Activated CD4-positive, CD25-positive, alpha-beta regulatory T cell treated with anti-CD3 and anti-CD28 coated beads, Interleukin-2, amount 50 U/mL, for 16 hours (primary cell): Measurements from ENCODE around the gene C2CD5.
"Not testable (repeated sequence)": the region's sequence is repeated elsewhere in the genome, so short reads cannot be mapped to it uniquely, and the experiment has no call there.

ENCODE experiments used
- DNase-seq: peaks from one replicate; pipeline ENCODE4 v3.0.0-alpha.2; 2020; ENCODE audit warnings: low read depth, low spot score

C2CD5 gene

DNA sequence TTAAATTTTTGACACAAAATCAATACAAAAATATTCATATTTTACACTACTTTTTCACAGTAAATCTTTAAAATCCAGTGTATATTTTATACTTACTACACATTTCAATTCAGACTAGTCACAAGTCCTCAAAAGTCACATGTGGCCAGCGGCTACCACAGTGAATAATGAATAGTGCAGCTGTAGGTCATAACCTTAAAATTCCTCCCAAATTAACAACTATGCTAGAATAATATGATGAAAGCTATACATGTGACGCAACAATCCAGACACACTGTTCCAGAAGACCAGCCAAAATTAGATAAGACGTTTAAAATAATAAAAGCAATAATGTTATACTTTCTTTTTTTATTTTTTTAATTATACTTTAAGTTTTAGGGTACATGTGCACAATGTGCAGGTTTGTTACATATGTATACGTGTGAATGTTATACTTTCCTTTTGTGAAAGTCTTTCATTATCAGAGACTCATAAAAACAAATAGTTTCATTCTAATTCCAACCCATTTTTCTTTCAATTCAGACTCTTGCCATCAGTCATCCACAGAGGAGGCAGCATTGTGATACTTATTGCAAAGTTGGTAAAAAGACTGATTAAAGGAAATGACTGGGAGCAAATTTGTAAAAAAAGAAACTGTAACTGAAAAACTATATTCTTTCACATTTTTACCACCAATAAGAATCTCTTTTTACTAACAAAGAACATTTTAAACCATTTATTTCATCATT lies 67.0 kb downstream of the C2CD5 start:
- no peak for DNase-seq

DNA sequence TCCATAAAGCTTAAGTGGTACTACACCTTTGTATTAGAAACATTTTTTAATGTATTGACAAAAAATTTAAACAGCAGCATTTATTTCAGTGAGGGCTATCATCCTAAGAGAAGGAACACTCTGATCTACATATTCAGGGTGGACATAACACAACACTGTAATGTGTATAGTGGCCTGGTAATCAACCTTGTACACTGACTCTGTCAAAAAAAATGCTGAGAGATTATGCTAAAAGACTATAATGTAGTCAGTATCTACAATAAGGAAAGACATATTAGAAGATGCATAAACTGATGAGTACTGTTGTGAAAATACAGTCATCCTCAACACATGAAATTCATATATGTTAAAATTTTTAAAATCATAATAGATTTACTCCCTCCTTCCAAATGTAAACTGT lies 68.2 kb downstream of the C2CD5 start:
- DNase-seq = no peak

DNA sequence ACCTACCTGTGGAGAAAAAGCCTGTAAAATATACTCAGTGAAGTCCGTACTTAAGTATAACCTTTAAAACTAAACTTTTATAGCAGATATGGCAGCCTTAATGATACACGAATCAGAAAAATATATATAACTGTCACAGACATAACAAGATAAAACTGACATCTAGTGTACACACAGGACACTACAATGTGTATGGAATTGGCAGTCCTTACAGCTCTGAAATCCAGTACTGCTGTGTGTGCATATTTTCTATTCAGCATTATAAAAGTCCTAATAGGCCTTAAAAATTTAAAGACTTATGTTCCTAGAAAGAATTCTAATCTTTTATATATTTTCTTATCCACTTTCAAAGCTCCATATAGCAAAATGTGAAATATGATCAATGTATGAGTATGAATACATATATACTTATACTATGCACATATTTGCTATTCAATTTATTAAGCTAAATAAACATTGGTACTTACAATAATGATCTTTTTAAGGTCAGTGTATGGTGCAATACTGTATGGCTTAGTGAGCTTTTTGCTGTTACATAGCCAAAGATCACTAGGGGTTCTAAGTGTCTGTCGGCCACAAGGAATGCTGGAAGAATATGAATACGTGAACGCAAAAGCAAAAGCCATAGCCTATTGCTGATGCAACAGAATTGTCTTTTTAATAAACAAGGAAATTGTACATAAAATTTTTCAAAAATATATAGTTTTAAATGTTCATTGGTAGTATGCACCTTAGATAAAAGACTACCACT lies 69.2 kb downstream of the C2CD5 start:
- no peak for DNase-seq

DNA sequence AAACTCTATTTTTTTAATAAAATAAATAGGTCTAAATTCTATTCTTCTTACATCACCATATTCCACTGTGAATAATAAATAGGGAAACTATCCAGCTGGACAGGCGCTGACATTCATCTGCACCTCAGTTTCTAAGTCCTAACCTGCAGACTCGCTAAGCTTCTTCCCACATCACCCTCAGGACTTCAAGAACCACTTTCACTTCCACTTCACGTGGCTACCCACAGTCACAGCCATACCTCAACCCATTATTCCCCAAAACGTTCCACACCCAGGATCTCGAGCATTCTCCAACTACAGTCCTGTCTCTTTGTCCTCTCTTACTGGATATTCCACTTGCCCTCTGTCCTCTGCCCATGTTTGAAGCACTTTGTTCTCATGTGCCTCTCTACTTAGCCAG lies 71.1 kb downstream of the C2CD5 start:
- no peak for DNase-seq

DNA sequence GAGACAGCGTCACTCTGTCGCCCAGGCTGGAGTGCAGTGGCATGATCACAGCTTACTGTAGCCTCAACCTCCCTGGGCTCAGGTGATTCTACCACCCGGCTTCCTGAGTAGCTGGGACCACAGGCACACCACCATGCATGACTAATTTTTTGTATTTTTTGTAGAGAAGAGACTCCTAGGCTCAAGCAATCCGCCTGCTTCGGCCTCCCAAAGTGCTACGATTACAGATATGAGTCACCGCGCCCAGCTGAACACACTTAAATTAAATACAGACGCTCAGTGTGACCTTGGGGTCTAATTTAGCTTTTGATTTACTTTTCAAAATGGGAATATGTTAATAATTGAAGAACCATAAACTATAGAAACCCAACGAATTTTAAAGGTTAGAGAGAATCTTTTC lies 77.2 kb downstream of the C2CD5 start:
- no peak for DNase-seq

DNA sequence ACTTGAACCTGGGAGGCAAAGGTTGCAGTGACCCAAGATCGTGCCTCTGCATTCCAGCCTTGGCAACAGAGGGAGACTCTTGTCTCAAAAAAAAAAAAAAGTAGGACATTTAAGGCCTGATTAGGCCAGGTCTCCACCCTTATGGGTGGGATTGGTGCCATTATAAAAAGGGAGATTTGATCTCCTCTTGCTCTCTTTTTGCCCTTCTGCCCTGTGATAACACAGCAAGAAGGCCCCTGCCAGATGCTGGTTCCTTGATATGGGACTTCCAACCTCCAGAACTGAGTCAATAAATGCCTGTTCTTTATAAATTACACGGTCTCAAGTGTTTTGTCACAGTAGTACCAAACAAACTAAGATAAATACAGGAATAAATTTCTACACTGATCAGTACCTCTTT lies 81.0 kb downstream of the C2CD5 start:
- no peak for DNase-seq

DNA sequence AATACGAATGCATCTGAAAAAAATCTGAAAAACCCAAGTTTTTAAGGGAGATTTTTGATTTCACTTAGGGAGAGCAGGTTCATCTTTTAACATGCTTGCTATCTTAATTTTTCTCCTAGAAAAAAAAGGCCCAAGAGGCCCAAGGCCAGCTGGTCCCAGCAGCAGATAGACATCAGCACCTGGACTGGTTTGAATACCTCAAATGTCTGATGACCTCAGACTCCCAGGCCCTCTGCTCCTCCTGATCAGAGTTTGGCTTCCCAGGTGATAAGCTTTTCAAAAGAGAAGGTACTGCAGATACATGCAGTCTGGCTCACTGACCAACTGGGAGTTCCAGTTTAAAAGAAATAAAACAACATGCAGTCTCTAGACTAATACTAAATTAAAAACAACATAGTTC lies 82.6 kb downstream of the C2CD5 start:
- DNase-seq = no peak

DNA sequence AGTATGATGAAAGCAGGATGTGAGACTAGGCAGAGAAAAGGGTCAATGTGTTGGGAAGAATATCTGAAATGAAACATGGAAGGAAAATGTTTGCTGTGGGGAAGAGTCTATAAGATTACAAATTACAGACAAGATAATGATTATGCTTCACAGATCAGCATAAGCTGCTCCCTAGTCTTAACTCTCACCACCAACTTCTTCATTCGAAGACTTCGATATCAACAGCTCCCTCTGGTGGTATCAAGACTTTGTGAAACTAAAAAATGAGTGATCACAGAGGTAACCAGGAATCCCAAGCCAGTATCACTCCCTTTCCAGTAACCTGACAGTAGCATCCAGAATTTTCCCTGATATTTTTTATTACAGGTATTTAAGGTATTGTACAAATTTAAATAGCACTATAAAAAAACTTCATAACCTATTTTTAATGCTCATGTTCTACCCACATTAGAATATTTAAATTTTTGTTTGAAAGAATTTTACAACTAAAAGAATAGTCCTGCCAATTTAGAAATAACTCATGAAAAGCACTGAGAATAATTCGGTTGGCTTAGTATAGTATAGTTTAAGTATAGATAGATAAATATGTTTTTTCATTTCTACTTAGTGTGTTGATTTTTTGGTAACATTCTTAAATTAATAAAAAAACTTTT lies 84.4 kb downstream of the C2CD5 start:
- DNase-seq = no peak

DNA sequence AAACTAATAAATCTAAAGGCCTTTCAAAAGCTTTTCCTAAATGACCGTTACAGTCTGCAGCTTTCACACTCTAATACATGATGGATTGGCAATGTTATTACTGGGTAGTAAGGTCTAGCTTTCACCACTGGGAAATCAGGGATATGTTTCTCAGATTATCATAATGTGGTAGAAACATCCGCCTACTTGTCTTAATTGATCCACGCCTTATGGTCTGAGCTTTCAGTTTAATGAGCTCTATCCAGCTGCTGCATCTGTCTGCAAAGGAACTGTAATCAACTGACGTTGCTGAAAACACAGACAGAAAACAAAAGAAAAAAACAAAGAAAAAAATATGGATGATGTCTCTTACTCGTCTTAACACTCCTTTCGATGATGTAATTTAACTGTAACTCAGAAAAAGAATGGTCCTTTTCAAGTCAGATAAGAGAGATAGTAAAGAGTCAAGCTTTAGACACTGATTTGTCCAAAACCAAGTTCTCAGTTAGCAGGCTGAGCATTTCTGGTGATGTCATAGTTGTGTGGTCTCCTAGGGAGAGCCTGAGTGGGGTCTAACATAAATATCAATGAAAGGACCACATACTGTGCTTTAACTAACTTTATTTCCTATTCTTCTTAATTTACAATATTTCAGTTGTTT lies 85.9 kb downstream of the C2CD5 start:
- DNase-seq = no peak

DNA sequence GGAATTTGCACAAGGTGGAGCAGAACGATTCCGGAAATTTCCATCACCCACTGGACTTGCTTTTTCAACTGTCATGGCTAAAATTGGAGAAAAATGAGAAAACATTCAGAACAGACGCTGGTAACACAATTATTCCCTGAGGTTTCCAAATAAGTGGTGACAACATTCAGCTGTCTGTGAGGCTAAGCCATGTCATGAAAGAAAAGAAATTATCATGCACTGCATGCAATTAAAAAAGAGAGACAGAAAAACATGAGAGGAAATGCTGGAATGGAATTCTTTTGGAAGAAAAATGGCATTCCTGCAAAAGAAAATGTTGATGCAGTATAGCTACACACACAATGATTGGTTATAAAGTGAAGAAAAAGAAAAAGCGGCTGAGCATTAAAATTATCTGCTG lies 87.3 kb downstream of the C2CD5 start:
- no peak for DNase-seq

DNA sequence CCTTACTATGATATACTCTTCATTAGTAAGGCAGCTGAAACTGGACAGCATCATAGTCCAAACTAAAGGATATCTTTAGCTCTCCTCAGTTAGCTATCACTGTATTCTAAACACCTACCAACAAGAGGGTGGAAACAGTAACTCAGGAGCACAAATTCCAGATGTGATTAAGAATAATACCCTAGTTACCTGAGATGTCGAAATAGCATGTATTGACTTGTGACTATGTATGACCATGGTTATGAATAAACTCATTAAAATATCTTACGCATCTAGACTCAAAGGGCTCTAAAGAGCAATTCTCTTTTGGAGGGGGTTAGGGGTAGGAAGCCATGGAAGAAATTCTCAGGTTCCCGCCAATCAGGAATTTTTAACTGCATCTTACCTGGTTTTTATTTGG lies 90.8 kb downstream of the C2CD5 start:
- DNase-seq = no peak

DNA sequence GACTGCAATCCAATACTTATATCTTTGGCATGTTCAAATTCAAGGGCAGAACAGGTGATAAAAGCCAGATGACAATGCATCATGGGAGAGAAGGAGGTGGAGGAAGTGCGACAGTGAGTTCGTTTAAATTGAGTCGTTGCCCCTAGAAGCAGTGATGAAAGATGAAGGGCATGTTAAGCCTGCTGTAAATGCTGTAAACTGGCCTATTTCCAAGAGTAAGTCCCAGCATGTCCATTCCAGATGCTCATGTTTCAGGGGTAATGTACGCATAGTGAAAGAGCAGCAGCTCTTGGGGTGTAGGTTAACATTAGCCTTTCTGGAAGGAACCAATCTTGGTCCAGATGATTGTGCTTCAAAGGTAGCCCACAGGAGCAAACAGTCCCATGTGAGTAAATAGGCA lies 97.1 kb downstream of the C2CD5 start:
- no peak for DNase-seq

DNA sequence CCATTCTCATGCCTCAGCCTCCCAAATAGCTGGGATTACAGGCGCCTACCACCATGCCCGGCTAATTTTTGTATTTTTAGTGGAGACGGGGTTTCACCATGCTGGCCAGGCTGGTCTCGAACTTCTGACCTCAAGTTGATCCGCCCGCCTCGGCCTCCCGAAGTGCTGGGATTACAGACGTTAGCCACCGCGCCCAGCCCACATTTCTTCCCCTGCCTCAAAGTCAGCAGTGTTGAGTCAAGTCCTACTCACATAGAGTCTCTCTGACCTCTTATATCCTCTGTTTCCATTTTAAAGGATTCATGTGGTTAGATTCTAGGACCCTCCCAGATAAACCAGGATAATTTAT lies 100.1 kb downstream of the C2CD5 start:
- not testable (repeated sequence) for DNase-seq

DNA sequence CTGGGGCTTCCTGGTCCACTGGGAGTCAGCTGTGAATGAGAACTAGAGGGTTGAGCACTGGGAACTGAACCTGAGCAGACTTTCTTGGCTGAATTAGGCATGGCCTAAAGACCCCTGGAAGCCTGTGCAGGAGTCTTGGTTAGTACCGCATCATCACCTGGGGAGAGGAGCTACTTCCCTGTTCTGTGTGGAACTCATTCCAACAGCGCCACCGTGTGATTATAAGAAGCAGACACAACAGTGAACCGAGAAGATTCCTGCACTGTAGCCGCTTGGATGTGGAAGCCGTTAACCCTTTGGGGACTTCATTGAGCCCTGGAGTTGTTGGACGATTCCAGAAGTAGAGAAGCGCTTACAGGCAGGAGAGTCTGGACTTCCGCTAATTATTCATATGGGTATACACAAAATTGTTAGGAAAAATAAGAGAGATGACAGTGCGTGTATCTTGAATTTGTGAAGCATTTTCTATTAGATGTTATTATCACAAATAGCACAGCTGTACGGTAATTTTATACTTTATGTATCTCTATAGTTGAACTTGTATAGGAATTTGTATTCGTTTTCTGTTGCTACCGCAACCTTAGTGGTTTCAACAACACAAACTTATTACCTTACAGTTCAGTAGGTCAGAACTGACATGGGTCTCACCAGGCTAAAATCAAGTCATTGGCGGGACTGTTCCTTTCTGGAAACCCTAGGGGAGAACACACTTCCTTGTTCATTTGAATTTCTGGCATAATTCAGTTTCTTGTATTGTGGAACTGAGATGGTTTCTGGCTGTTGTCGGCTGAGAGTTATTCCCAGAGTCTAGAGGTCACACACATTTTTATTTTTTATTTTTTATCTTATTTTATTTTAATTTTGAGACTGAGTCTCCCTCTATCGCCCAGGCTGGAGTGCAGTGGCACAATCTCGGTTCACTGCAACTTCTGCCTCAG lies 100.7 kb downstream of the C2CD5 start:
- DNase-seq = peak; percentile 43

DNA sequence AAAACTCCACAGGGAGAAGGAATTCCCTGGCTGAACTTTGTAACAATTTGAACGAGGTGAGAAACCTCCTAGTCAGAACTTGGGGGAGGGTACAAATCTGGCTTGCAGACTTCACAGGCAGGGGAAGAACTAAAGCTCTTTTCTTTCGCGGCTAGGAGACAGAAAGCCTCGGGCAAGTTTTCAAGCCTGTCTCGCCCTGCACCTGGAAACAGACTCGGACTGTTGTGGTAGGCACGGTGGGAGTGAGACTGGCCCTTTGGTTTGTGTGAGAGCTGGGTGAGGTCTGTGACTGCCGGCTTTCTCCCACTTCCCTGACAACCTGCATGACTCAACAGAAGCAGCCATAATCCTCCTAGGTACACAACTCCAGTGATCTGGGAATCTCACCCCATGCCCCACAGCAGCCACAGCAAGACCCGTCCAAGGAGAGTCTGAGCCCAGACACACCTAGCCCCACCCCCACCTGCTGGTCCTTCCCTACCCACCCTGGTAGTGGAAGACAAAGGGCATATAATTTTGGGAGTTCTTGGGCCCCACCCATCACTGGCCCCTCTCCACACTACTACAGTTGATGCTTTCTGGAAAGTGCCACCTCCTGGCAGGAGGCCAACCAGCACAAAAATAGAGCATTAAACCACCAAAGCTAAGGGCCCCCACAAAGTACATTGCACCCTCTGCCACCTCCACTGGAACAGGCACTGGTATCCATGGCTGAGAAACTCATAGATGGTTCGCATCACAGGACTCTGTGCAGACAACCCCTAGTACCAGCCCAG lies 107.1 kb downstream of the C2CD5 start:
- no peak for DNase-seq

DNA sequence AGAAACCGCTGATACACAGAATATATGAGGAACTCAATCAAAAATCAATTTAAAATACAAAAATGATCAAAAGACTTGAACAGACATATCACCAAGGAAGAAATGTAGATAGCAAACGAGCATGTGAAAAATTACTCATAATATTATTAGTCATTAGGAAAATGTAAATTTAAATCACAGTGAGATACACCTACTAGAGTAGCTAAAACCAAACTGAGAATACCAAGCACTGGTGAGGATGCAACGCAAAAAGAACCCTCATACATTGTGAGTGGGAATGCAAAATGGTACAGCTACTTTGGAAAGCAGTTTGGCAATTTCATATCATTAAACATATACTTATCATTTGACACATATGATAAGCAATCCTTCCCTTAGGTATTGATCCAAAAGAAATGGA lies 108.8 kb downstream of the C2CD5 start:
- DNase-seq = no peak

DNA sequence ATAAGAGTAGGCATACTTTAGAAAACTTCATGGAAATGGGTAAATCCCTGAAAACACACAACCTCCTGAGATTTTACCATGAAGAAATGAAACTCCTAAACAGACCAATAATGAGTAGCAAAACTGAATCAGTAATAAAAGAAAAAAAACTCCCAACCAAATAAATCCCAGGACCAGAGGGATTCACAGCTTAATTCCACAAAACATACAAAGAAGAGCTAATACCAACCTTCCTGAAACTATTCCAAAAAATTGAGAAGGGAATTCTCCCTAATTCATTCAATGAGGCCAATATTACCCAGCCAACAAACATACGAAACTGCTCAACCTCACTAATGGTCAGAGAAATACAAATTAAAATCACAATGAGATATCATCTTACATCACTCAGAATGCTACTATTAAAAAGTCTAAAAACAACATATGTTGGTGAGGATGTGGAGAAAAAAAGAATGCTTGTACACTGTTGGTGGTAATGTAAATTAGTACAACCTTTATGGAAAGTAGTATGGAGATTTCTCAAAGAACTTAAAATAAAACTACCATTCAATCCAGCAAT lies 112.6 kb downstream of the C2CD5 start:
- DNase-seq = no peak

DNA sequence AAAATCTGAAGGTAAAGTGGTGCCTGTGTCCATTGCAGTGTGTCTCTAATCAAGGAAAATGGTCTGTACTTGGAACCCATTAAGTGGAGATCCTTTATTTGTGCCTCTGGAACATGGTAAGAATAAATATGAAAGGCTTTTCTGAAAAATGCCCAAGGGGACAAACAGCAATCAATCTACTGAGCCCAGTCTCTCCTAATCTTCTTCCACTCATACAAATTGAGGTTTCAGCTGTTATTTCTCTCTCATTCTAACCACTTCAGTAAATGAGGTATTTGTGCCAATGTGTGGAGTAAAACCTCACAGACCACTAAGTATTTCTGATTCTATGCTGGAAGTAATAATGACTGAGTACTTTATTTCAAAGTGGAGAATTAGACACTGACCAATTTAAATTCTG lies 127.5 kb downstream of the C2CD5 start:
- DNase-seq = no peak

DNA sequence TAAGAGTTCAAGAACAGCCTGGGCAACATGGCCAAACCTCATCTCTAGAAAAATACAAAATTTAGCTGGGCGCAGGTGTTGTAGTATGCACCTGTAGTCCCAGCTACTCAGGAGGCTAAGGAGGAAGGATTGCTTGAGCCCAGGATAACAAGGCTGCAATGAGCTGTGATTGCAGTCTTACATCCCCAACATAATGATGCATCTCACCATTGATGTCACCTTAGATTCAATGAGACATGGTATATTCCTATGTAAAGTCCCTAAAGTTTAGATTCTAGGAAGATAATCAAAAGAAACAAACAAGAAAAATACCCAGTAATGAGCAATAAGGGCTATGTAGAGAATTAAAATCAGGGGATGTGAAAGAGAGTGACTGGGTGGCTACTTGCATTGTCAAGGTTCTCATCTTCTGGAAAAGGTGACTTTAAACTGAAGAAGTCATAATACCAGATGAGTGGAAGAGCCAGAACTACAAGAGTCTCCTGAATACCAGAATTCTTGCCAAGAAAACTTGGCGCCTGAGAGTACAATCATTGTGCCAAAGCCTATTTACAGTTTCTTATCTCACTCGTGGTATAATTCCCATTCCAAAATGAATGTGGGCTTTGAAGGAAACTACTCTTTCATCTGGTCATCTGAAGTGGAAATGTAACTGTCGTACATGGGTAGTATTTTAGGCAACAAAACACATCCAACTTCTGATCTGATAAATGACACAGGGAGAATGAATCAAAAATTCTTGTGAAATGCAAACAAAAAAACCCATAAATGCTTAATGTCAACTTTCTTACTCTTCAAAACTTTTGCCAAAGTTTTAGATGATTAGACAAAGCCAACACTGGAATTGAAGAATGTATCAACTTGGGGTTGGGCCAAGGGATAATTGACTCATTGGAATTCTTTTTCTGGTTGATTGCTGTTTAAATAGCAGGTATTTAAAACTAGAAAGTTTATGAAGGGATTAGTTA lies 128.7 kb downstream of the C2CD5 start:
- no peak for DNase-seq
